AG04450 (cell line): Measurements from ENCODE around the gene CCDC13. TPM values are rescaled to one million over a fixed set of nuclear protein-coding genes. Genes with fewer than 3 reads are reported as not detected.
"Not testable (repeated sequence)": the region's sequence is repeated elsewhere in the genome, so short reads cannot be mapped to it uniquely, and the experiment has no call there.

Source experiments
- CTCF ChIA-PET: fragments of 300-600, 350-600 bp; formaldehyde crosslinking; extraction: SDS; loops from one replicate; lab custom pipeline; 2022; ENCODE audit warnings: antibody characterized with exemption, inconsistent platforms; lab: Charles Lee
- POLR2A ChIA-PET: fragments of 350-600 bp; formaldehyde crosslinking; extraction: SDS; loops from one replicate; lab custom pipeline; 2021; ENCODE audit warnings: antibody characterized with exemption, inconsistent platforms; lab: Yijun Ruan, JAX
- DNase-seq: peaks from one replicate; pipeline ENCODE4 v3.0.0-alpha.2; 2011; ENCODE audit warnings: low read depth, low spot score
- H3K27ac ChIP-seq: one replicate; pipeline ENCODE4 v1.5.1; 2012; ENCODE audit warnings: low read depth, low read length, control low read depth
- H3K27me3 ChIP-seq: one replicate; pipeline ENCODE4 v1.6.0; 2012; ENCODE audit warnings: low read length; ENCODE audit not compliant: control insufficient read depth, insufficient read depth
- H3K4me3 ChIP-seq: 2 replicates; pipeline ENCODE4 v1.5.1; 2011; ENCODE audit warnings: mild to moderate bottlenecking, low read depth, low read length, control low read depth
- H3K9me3 ChIP-seq: 2 replicates; pipeline ENCODE4 v1.5.1; 2012; ENCODE audit warnings: low read length; ENCODE audit not compliant: control insufficient read depth, insufficient read depth
- polyA plus RNA-seq: library from polyadenylated mRNA; depleted of rRNA; stranded (reverse); fragments of >200 nt; gene quantifications from 2 replicates; pipeline ENCODE4 v1.2.3, GENCODE V29; 2011
- TF ChIP-seq, protein P1 (sequence below): IDR thresholded peaks from 2 replicates; pipeline ENCODE4 v1.5.1; 2011; ENCODE audit warnings: low read depth, low read length, control low read depth, inconsistent platforms

Gene CCDC13
- polyA plus RNA-seq, 1 experiment: 0.20 TPM

DNA sequence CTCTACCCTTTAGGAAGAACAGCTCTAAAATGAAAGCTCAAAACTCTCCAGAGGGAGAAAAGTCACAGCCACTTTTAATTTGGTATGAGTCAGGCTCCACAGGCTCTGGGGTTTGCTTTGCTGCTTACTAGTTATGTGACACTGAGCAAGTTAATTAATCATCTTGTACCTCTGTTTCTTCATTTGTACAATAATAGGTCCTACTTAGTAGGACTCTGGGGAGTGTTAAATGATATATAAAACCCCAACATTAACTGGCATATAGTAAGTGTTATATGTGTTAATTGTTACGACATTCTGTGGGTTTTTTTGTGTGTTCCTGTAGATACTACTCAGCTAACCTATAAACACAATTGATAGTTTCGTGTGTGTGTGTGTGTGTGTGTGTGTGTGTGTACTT, 42.8 kb upstream of the CCDC13 start:
- H3K27me3 ChIP-seq: peaks cover 35% of the 10 kb centered on the region
- H3K27ac ChIP-seq: no peak overlapping the region
- ChIA-PET CTCF (interaction anchor here (0.6 kb wide), 1 partner anchor 12 kb away, joined by 3 read pairs; no protein-coding TSS in a partner anchor), POLR2A (no interaction called here)
- DNase-seq: no peak
- TF ChIP-seq, protein P1, sequence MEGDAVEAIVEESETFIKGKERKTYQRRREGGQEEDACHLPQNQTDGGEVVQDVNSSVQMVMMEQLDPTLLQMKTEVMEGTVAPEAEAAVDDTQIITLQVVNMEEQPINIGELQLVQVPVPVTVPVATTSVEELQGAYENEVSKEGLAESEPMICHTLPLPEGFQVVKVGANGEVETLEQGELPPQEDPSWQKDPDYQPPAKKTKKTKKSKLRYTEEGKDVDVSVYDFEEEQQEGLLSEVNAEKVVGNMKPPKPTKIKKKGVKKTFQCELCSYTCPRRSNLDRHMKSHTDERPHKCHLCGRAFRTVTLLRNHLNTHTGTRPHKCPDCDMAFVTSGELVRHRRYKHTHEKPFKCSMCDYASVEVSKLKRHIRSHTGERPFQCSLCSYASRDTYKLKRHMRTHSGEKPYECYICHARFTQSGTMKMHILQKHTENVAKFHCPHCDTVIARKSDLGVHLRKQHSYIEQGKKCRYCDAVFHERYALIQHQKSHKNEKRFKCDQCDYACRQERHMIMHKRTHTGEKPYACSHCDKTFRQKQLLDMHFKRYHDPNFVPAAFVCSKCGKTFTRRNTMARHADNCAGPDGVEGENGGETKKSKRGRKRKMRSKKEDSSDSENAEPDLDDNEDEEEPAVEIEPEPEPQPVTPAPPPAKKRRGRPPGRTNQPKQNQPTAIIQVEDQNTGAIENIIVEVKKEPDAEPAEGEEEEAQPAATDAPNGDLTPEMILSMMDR: no peak
- no peaks in the 10 kb centered on the region for H3K9me3 ChIP-seq
- no peak overlapping the region for H3K4me3 ChIP-seq

DNA sequence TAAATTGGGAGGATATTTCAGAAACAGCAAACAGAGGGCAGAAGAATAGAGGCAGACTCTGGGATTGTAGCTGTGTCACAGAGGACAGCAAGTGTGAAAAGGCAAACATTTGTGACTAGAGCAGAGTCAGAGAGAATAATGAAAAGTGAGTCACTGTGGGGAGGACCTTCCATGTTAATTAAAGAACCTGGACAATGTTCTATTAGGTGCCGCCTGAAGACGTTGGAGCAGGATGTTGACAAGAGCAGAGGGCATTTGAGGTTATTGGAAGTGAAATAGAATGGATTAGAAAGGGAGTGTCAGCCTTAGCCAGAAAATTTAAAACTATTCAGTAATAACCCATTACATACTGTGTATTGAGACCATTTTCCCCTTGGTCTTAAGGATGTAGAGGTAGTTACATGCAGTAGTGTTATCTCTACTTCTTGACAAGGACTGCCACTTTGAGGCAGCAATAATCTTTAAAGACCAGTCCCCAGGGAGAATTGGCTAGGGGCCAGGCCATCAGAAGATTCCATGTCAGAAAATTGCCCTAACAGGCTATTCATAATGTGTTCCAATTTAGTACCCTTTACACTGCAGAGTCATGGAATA, 42.0 kb upstream of the CCDC13 start:
- peaks cover 35% of the 10 kb centered on the region for H3K27me3 ChIP-seq
- CTCF ChIA-PET: no interaction called here
- no peaks in the 10 kb centered on the region for H3K9me3 ChIP-seq
- H3K4me3 ChIP-seq: no peak overlapping the region
- TF ChIP-seq, protein P1: no peak
- no peak overlapping the region for H3K27ac ChIP-seq
- DNase-seq: no peak
- POLR2A ChIA-PET: no interaction called here

DNA sequence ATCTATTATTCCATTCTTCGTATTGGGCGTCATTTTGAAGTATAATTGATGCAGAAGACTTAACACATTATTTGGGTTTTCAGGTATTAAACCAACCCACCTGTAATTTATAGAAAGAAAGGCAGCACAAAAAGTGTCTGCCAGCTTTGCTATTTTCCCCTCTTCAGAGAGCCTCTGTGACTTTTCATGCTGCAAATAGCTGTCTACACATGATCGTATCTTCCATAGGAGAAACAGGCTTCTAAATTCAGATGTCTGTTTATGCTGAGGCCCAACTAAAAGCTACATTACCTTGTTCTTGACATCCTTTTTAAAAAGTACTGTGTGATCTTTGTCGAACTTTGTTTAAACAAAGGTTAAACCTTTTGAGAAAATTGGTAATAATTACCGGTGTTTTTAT, 41.2 kb upstream of the CCDC13 start:
- no peak for DNase-seq
- H3K4me3 ChIP-seq: no peak overlapping the region
- TF ChIP-seq, protein P1: no peak
- ChIA-PET POLR2A (no interaction called here), CTCF (no interaction called here)
- peaks cover 35% of the 10 kb centered on the region for H3K27me3 ChIP-seq
- H3K27ac ChIP-seq: no peak overlapping the region
- H3K9me3 ChIP-seq: no peaks in the 10 kb centered on the region

- not testable (repeated sequence) for DNase-seq
- peaks cover 25% of the 10 kb centered on the region for H3K27me3 ChIP-seq
These were observed 38.2 kb upstream of the CCDC13 start for GRCh38 chr3:42811118-42811883.

GRCh38 chr3:42810706-42811105, 37.7 kb upstream of the CCDC13 start:
- H3K27ac ChIP-seq, H3K4me3 ChIP-seq, POLR2A ChIA-PET, H3K9me3 ChIP-seq, DNase-seq: not testable (repeated sequence)
- CTCF ChIA-PET: interaction anchor here (0.7 kb wide), 1 partner anchor 31 kb away, joined by 3 read pairs; no protein-coding TSS in a partner anchor
- H3K27me3 ChIP-seq: peaks cover 25% of the 10 kb centered on the region

More at GRCh38 chr3:42811118-42811883, 38.2 kb upstream of the CCDC13 start:
- POLR2A ChIA-PET, H3K9me3 ChIP-seq, H3K27ac ChIP-seq, H3K4me3 ChIP-seq, CTCF ChIA-PET: not testable (repeated sequence)

DNA sequence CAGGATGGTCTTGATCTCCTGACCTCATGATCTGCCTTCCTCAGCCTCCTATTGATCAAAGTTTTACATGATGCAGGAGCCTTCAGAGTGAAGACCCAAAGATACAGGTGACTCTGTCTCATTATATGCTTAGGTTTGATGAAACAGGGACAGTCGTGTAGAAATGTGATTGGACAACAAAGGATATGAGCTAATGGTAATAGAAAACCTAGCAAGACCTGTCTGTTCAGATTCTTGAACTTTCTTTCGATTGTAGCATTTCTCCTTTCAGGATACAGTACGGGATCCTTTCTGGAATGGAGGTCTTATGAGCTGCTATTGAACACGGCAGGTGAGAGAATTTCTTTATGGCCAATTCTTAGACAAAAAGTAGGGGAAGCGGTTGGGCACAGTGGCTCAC, 36.1 kb upstream of the CCDC13 start, which contains the start of gene ACKR2:
Gene ACKR2, plus strand, starts transcription at position 244 of the 400 bp plus-strand sequence. CDS start 55,058 bp downstream, outside the sequence.
- Histone ChIP-seq H3K27ac (no peak within 1 kb of the TSS), H3K9me3 (peaks cover under 1% of the 10 kb centered on the region; the same call in 1 of the 2 replicates), H3K27me3 (peaks cover 14% of the 10 kb centered on the region), H3K4me3 (no peak within 1 kb of the TSS)
- no peak for DNase-seq
- CTCF ChIA-PET: no interaction called here
- TF ChIP-seq, protein P1: no peak
- POLR2A ChIA-PET: no interaction called here
